Inflammatory macrophage treated with lipopolysaccharide for 4 hours (primary cell): ENCODE measurements around the gene ACOX3.
A peak's percentile ranks its signal among the peaks of the same experiment; 100 is the strongest.
"Not testable (repeated sequence)": the region's sequence is repeated elsewhere in the genome, so short reads cannot be mapped to it uniquely, and the experiment has no call there.

ENCODE experiments used
- DNase-seq: peaks from one replicate; pipeline ENCODE4 v3.0.0-alpha.2; 2020

ACOX3 gene

DNA sequence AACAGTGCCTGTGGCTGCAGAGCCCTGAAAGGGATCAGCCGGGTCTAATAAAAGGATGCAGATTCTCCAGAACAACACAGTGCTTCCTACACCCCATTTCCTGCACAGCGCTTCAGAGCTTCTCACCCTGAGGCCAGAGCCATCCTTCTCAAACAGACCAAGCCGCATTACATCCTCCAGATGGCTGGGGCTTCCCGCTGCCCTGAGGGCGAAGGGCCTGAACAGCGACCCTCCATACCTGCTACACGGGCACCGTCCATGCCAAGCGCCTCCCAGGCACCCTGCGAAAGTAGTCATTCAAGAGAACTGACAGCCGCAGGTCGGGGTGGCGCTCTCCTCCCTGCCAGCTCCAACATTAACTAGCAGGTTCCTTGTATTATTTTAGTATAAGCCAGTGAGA lies 36.5 kb downstream of the ACOX3 start:
- DNase-seq = no peak

DNA sequence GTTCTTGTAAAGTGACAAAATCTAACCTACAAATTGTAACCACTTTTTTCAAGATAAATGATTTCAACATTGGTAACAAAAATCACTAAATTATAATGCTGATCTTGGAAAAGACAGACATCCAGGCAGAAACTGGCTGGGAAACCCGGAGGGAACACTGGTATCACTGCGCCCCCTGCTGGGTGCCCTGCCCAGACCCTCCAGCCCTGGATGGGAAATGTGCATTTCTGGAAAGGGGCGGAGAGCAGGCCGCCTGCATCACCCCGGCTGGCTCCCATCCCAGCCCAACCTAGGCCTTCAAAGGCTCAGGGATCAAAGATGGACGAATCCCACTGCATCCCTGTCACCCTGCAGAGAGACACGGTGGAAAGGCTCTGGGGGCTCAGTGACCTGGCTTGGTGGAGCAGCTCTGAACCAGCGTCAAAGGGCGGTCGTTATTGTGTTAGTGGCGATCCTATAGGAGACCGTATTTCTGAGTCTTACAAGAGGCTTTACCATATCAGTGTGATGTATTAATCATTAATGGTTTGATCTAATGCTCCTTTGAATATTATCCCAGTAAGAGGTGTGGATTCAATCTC lies 37.3 kb downstream of the ACOX3 start:
- peak; percentile 63 for DNase-seq

DNA sequence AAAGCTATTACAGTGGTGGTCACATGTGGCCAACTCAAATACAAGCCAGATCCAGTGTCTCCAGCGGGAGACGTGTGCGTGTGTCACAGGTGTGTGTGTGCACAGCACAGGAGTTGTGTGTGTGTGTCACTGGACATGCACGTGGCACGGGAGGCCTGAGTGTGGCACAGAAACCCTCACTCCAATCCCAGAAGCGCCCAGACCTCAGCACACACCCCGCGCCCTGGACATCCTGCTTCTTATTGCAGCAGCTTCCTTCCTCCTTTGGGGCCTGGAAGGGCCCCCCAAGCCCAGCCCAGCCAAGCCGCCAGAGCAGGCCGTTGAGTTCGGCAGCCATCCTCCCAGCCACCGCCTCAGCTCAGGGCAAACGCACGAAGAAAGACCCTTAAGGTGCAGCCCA lies 37.9 kb downstream of the ACOX3 start:
- peak; percentile 13 for DNase-seq

DNA sequence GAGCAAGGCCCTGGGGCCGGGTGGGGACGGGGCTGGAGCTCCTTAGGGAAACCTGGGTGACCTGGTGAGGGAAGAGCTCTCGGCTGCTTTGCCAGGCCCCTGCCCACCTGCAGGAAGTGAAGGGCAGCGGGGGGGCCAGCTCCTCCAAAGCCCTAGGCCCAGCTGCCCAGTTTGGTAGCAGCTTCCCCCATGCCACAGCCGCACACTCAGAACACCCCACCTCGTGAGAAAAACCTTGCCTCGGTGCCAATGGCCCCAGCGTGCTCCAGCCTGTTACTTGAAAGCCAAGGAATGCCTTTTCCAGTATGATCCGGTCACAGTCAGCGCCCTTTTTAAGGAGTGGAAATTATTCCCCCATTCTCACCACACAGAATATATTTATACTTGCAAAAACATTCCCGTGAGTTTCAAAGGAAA lies 38.3 kb downstream of the ACOX3 start:
- DNase-seq = no peak

DNA sequence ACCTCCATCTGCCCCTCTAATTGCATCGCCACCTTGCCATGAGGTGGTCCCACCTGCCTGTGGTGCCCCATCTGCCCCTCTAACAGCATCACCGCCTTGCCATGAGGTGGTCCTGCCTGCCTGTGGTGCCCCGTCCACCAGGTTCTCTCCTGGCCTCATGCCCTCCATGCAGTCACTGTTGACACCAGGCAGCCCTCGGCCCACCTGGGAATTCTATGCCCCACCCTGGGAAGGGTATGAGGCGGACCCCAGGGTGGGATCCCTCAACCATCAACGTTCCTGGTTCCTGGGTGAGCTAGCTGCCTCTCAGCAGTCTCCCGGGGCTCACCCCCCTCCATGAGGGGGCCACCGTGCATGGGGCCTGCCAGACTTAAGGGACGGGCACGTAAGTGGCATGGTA lies 38.9 kb downstream of the ACOX3 start:
- no peak for DNase-seq

DNA sequence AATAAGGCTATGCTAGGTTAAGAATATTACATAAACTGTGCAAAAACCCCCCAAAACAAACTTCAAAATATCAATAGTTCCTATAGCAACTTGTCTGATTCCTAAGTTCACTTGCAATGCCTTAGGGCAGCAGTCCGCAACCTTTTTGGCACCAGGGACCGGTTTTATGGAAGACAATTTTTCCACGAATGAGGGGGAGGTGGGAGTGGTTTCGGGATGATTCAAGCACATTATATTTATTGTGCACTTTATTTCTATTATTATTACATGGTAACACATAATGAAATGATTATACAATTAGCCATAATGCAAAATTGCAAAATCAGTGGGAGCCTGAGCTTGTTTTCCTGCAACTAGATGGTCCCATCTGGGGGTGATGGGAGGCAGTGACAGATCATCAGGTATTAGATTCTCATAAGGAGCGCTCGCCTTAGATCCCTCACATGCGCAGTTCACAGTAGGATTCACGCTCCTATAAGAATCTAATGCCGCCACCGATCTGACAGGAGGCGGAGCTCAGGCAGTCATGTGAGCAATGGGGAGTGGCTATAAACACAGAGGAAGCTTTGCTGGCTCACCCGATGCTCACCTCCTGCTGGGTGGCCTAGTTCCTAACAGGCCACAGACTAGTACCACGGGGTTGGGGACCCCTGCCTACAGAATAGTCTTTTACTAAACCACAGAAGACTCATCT lies 39.7 kb downstream of the ACOX3 start:
- DNase-seq = no peak

DNA sequence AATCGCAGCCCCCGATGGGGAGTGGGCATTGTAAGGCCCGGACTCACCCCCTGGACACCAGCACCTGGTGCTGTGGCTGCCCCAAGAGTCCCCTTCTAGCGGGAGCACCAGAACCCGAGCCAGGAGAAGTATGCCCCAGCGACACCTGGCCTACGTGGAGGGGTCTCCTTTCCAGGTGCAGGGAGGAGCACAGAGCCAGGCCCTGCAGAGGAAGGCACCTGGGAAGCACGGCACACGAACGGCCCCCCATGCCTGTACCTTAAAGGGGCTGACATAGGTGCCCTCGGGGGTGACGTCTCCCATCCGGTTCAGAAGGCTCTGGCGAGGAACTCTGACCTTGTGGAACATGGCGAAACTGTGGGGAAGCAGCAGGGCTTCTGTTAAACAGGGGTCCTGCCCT lies 41.2 kb downstream of the ACOX3 start:
- no peak for DNase-seq

DNA sequence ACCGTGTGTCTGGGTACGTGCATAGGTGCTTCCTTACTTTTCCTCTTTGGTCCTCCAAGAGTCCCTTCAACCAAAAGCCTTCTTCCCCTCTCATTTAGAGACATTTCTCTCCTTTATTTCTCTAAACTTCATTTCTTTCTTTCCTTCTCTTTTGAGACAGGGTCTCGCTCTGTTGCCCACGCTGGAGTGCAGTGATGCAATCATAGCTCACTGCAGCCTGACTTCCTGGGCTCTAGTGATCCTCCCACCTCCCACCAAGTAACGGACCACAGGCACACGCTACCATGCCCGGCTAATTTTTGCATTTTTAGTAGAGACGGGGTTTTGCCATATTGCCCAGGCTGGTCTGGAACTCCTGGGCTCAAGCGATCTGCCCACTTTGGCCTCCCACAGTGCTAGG lies 42.2 kb downstream of the ACOX3 start:
- no peak for DNase-seq

DNA sequence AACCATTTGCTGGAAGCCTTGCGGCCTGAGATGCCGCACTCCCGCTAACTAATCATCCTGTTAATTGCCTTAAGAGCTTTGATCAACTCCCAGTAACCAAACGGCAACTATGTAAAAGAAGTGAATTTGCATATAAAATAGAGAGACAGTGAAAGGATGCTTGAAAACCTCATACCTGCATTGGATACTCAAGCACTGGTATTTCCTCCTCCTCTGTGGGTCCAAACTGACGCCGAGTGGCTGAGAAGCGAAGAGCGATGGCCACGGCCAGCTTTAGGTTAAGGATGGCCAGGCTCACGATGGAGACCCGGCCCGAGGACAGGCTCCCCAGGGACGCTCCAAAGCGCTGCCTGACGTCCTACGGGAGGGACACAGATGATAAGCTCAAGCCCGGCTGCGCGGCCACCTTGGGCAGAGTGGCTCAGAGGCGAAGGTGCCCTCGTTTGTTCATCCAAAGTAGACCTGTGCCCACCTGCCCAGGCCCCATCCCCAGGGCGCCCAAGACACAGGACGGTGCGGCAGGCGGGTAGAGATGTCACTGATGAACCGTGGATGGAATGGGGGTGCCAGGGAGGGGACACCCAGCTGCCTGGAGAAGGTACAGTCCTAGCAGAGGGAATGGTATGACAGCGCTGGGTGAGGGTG lies 43.6 kb downstream of the ACOX3 start:
- no peak for DNase-seq

DNA sequence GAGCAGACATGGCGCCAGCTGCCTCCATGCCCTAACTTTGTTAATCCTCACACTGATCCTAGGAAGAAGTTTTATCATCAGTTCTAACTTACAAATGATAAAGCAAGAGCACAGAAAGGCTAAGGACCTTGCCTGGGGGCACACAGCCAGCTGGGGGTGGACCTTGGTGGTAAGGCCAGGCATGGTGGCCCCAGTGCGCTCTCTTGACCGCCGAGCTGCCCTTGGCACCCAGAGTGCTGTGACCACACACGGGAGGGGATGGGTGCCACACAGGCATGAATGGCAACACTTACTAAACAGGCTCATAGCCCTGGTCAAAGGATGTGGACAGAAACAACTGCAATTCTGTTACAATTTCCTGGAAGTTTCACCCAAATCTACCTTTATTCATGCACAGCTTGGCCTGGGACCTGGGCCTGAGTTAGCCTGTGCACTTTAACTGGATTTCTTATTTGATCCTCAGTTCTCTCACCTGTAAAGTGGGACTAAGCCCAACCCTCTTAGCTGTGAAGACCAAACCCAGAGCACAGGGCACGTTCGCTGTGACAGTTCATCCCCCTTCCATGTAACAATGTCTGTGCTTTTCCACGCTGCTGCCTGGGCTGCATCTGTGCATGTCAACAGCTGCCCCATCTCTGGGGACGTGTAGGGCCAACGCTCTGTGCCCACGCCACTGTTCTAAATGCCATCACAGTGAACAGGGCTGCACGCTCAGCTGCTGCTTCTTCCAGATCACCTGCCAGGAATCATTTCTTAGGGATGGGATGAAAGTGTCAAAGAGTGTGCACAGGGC lies 44.8 kb downstream of the ACOX3 start:
- DNase-seq = no peak

DNA sequence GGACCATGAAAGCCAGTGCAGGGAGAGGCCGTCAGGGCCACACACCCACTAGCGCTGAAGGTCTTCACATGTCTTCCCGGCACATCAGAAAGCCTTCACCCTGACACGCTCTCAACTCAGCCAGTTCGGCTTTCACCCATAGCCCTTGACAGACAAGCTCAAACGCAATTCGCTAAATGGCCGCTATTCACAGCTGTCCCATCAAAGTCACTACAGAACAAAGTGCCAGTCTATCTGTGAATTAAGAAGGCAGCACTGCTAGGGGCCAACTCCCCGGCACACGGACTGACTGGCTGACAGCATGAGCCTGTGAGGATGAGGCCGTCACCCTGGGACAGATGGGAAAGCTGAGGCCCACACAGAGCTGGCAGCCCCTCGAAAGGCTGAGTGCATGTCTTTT lies 45.7 kb downstream of the ACOX3 start:
- DNase-seq = no peak

DNA sequence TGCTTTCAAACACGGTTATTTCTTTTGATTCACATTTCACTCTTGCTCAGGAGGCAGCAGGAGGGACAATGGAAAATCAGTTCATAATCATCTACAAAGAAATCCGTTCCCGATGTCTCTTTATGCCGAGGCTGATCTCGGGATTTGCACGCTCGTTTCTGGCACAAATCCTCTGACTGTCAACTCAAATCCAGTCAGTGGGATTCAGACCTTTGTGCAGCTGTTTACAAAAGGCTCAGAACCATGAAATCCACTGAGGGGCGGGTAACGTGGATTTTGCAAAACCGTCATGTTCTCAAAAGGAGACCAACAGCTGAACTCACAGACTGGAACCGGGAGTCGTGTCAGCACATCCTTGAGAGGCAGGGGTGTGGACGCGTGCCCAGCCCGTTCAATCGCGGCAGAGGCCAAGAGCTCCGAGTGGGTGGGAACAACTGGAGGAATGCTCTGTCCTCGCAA lies 46.4 kb downstream of the ACOX3 start:
- no peak for DNase-seq

DNA sequence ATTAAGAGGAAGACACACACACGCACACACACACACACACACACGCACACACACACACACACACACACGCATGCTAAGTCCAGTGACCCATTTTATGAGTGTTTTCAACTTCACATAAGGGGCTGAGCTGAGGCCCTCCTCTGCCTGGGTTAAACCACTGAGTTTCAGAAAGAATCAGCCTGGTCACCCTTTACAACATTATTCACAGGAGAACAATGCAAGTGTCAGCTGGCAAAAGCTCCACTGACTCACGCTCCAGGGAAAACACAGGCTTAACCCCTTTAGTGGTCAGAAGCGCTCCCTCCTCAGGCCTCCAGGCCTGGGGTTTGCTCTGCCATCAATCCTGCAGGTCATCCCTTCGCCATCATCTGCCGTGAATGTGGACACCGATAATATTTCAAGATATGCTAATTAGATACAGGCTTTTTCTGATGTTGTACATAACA lies 46.9 kb downstream of the ACOX3 start:
- DNase-seq = no peak

DNA sequence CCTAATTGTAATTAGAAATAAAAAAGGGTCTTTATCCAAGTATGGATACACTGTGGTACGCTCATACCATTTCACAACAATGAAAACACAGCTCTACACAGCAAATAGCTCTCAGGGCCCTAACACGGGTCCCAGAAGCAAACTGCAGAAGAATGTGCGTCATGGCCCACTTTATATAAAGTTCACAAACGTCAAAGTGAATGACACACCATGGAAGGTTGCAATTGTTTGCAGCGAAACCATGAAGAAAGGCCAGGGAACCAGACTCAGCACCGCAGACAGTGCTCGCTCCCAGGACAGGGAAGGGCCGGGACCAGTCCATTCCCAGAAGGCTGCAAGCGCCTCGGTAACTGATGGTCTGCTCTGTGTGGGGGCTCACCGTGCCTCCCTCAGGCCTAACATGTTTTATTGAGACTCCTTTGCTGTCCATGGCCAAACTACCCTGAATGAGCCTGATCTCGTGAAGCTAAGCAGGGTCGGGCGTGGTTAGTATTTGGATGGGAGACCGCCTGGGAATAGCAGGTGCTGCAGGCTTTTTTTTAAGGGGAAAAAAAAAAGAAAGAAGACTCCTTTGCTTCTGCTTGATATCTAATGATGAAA lies 47.8 kb downstream of the ACOX3 start:
- DNase-seq = no peak

DNA sequence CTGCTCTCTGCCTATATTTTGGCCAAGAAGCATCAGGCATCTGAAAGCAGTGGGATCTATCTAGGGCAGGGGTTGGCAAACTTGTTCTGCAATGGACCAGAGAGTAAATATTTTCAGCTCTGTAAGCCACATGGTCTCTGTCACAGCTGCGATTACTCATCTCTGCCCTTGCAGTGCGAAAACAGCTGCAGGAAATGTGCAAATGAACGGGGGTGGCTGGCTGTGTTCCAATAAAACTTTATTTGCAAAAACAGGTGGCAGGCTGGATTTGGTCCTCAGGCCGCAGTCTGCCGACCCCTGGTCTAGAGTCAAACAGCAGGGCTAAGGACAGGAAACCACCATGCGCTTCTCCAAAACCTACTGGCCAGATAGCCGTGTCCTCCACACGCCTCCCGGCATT lies 48.6 kb downstream of the ACOX3 start:
- peak; percentile 25 for DNase-seq

DNA sequence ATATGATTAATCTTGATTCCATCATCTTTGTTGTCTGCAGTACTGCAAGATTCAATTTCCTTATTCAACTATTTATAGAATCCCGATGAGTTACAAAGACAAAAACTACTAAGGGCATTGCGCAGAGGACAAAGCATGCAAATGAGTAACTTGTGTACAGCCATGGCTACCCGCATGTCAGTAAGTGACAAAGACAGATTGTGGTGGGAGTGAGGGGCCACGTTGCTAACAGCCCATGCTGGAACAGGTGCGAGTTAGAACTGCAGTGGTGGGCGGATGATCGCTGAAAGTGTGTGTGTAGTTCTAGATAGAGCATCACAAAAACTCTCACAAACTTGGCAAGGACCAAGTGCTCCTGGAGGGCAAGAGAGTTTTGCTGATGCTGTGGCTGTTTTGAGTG lies 49.5 kb downstream of the ACOX3 start:
- no peak for DNase-seq

DNA sequence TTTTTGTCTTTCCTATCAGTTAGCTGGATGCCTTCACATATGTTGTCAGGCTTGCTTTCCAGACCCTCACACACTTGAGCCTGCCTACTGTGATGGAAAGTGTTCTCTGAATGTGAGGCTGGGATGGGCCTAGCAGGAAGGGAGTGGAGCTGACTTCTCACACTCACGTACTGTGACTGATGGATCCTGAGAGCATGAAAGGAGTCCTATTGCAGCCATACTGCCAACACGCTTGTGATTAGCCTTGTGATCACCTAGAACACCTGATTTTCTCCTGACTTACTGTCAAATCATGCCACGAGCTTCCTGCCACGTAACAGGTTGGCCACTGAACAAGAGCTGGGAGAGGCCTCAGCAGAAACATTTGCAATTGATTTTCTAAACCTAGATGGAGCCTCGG lies 49.9 kb downstream of the ACOX3 start:
- DNase-seq = no peak

DNA sequence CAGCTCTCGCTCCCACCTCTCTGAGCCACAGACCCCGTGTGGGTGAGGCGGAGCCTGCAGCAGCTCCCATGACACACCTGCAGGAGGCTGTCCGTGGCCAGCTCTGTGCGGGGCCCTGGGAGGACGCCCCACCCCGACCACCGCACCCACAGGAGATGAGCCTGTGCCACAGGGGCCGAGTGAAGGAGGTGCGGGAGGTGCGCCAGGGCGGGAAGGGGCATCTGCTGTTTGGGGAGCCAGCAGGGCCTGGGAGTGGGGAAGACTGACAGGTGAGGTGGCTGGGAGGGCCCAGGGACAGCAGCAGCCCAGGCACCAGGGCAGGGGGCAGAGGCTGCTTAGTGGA lies 52.0 kb downstream of the ACOX3 start:
- DNase-seq = no peak

DNA sequence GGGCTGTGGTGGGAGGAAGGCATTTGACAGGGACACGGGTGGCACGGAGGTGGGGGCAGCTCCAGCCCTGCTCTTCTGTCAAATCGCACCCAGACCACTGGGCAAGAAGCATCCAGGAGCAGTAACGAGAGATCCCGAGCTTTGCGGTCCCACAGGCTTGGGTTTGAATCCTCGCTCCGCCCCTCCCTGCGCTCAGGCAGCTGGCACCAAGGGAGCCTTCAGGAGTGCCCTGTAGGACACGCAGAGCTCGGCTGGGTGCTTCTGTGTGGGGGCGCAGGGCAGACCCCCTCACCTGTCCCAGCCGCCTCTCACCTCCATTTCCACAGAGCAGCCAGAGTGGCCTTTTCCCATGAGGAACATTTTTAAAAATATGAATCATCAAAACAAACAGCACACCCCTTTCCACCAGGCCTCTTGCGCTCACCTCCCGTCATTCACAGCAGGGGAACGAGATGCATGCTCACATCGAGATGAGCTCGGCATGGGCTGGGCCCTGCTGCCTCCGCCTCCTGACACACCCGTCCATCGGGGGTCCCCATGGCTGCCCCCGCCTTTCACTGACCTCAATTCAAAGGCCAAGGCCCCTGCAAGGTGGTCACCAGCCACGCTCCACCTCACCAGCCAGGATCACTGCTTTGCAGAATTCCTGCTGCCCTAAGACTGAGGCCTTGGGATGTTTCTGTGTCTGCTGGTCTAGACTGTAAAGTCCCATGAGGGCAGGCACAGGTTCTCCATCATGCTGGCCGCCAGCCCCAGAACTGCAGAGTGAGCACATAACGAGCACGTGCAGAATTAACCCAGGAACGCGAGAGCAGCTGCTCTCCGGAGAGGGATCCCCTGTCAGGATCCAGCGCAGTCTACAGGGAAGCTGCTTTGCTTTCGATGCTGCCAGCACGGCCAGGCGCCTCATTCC lies 52.7 kb downstream of the ACOX3 start:
- no peak for DNase-seq

DNA sequence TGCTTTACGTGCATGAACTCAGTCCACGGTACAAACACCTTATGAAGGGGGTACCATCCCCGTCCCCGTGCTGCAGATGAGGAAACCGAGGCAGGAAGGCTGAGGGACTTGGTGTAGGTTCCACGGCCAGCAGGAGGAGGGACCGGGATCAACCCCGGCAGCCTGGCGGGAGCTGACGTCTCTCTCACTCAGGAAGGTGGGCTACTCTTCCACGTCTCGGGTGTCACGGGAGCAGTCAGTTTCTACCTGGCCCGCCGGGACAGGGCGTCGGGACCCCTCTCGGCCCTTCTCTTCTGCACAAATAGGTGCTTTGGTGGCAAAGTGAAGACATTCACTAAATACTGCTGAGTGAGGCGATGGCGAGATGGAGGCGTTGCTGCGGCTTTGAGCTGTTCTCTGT lies 53.3 kb downstream of the ACOX3 start:
- DNase-seq = no peak

DNA sequence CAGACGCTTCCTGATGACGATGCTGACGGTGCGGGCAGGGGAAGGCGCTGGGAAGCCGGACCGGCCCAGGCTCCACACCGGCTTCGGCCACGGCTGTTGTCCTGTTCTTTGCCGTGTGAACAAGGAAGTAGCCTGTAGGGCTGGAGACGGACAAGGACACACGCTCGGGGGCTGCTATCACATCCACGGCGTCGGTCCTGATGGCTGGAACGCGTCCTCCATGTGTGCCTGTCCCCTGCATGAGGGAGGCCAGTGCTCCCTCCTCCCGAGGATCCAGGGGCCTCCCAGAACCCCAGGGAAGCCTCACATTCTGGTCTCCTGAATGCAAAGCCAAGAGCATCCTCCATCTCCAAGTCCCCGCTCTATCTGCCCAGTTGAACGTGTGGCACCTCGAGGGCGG lies 53.8 kb downstream of the ACOX3 start:
- DNase-seq = no peak

DNA sequence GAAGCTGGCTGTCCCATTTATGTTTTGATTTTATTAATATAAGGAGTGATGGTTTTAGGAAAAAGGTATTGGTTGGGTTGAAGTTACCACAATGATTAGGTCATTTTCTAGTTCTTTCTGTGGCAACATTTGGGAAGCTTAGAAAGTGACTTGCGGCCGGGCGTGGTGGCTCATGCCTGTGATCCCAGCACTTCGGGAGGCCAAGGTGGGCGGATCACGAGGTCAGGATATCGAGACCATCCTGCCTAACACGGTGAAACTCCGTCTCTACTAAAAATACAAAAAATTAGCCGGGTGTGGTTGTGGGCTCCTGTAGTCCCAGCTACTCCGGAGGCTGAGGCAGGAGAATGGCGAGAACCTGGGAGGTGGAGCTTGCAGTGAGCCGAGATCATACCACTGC lies 54.4 kb downstream of the ACOX3 start:
- not testable (repeated sequence) for DNase-seq
